GM18511 (cell line): ENCODE data around the gene CA10.

Source experiments
- ATAC-seq: cut with Tn5 transposase; IDR thresholded peaks from one replicate; pipeline ENCODE4 v1.9.1; 2021; ENCODE audit warnings: mild to moderate bottlenecking, moderate library complexity; ENCODE audit not compliant: unreplicated experiment

The CA10 gene

GRCh38 chr17:51955245-51955644, 203.3 kb downstream of the CA10 start:
- no peak for ATAC-seq

- no peak for ATAC-seq
These were observed 204.2 kb downstream of the CA10 start for GRCh38 chr17:51954232-51954765.

DNA sequence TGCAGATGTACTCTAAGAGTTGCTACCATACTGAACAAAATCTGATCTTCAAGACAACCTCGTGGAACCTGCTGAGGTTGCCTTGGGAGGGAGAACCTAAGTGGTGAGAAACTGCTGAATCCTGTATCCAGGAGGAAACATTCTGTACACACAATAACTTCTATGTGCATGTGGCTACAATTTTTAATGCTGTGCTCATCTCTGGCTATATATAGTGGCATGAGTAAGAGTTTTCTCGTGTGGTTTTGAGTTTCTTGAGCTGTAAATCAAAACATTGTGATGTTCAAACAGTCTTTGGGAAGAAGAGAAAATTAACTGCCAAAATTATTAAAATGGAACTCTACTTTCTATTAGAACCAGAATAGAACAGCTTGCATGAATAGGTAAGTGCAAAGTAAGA, 206.8 kb downstream of the CA10 start:
- no peak for ATAC-seq

- ATAC-seq = no peak
These were observed 210.4 kb downstream of the CA10 start for GRCh38 chr17:51948128-51948527.

- ATAC-seq = no peak
These were observed 211.3 kb downstream of the CA10 start for GRCh38 chr17:51947160-51947735.

GRCh38 chr17:51946311-51946710, 212.2 kb downstream of the CA10 start:
- ATAC-seq = no peak

GRCh38 chr17:51941272-51941671, 217.2 kb downstream of the CA10 start:
- ATAC-seq = no peak

DNA sequence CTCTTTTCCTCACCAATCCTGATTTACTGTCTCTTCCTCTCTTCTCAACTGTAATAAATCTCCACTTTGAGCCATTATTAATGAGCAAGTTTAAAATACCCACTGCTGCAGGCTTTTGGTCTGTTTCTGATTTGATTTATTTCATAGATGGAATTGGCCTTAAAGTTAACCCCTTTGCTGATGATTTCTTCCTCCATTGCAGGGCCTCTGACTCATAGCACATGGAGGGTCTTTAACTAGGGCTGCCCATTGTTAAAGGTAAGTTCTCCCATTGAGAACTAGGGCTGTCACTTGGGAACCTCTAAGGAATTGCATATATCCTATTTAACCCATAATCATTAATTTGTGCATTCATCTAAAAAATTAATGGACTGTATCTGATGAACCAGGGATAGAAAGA, 221.2 kb downstream of the CA10 start:
- ATAC-seq = no peak

- no peak for ATAC-seq
These were observed 223.0 kb downstream of the CA10 start for GRCh38 chr17:51935477-51935876.

GRCh38 chr17:51933647-51934046, 224.9 kb downstream of the CA10 start:
- ATAC-seq = no peak

DNA sequence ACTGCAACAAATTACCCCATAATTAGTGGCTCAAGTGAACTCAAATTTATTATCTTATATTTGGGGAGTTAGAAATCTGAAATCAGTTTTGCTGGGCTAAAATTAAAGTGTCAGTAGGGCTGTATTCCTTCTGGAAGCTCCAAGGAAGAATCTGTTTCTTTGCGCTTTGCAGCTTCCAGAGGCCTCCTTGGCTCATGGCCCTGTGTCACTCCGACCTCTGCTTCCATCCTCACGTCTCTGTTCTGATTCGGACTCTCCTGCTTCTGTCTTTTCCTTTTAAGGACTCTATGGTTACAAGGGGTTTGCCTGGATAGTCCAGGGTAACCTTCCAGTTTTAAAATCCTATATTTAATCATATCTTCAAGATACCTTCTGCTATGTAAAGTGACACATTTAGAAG, 232.1 kb downstream of the CA10 start:
- no peak for ATAC-seq

DNA sequence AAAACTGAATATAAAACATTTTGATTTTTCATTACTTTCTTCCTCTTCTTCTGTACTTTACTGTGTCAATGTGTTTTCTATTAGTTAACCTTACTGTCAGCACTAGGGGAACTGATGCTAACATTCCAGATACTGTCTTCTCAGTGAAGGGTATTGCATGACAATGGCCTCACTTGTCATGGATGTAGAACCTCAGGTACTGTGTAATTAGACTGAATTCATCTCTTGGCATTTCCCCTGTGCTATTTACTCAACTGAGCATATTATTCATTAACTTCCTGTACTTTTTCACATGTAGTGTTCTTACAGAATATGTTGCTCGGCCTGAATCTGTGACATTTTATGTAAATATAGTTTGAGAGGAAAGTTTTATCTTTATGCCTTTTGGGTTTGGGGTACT, 237.0 kb downstream of the CA10 start:
- no peak for ATAC-seq

- ATAC-seq = peak; percentile 76
These were observed 243.9 kb downstream of the CA10 start for GRCh38 chr17:51914577-51914976.

GRCh38 chr17:51913491-51914205, 244.9 kb downstream of the CA10 start:
- no peak for ATAC-seq

DNA sequence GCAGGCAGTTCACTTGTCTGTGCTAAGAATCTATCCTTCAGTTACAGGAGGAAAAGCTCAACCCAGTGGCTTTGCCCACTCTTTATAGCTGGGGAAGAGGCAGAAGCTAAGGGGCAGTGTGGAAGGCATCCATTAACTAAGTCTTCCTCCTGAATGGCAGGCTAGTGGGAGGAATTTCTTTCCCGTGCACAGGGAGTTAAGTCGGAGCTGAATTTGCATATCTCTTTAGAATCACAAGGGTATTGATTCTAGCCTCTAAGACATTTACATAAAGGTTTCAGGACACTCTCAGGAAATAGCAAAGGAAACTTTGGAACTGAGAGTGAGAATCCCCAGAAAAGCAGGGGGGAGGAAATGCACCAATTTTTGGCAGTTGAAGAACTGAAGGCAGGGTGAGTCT, 245.6 kb downstream of the CA10 start:
- ATAC-seq = no peak

DNA sequence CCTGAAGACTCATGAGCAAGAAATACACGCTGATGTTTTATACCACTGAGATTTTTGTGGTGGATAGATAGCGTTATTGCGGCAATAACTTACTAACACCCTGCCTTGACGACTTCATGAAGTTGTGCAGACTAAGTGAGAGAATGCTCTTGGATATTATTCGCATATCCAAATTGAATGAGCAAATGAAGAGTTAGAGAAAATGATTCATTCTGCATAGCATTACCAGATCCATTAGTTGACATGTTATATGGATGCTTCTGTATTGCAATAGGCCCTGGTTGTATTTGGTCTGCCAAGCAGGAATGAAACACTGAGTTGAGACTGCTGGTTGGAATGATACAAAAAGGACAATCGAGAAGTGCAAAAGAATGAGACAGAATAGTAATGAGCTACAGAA, 247.3 kb downstream of the CA10 start:
- no peak for ATAC-seq

- ATAC-seq = no peak
These were observed 248.5 kb downstream of the CA10 start for GRCh38 chr17:51909971-51910370.

DNA sequence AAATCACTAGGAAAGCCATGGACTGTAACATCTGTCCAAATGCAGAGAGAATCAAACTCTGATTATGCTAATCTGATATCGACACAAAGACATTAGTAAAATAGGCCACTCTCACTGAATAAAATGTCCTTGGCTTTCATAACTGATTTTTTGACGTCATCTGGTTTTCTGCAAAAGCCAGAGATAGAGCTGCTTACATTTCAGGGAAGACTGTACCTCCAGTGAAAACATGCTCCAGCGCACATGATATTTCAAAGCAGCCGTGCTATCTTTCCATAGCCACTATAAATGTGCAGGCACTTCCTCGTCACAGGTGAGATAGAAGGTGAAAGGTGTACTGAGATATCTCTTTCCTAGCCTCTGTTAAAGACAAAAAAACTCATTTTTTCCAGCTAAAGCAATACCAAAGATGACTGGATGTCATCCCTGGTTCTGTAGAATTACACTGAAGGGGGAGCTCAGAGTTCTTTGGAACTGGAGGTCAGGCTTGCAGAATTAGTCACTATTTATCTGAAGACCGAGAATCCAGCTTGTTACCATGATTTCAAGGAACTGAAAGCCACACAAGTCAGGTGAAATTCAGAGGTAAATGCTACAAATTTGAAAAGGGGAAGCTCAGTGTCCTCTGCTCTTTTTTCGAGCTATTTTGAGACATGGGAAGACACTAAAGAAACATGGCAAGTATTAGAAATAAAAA, 249.5 kb downstream of the CA10 start:
- ATAC-seq = peak; percentile 74

- no peak for ATAC-seq
These were observed 251.5 kb downstream of the CA10 start for GRCh38 chr17:51907041-51907440.

DNA sequence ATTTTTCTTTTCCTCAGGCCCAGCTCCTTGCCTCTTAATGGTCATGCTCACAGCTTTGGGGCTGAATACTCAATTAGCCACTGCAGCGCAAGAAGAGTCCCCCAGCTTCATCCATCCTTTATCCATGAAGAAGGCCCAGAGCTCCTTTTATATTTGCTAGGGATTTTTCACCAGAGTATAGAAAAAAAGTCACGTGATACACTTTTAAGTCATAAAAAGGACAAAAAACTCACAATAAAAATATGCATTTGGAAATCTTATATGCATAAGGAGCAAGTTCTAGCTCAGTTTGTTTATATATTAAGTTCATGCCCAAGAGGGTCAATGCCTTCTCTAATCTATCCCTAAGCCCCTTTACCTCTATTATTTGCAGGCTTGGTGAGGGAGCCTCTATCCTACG, 254.1 kb downstream of the CA10 start:
- no peak for ATAC-seq

DNA sequence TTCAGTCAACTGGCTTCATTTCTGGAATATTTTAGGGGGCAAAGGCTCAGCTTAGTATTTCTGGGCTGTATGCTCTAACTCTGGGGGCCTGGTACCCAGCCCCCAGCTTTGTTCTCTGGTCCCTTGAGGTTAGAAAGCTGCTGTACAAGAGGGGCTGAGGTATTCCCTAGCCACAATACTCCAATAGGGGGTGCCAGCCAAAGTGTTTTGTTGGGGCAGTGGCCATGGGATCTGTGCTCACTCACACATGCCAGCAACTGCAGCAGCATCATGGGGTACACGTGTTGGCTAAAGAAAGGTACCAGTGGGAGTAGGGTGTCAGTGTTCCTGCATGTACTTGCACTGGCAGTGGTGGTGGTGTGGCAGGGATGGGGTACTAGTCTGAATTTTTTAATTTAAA, 257.3 kb downstream of the CA10 start:
- no peak for ATAC-seq

- ATAC-seq = no peak
These were observed 266.6 kb downstream of the CA10 start for GRCh38 chr17:51891936-51892335.
